PFSK-1 (cell line): ENCODE data around the gene CDIPT.

Source experiments
- FOXP2 ChIP-seq: optimal IDR thresholded peaks from 2 replicates; pipeline ENCODE3; 2011; ENCODE audit warnings: borderline replicate concordance, control low read depth, inconsistent platforms; ENCODE audit not compliant: insufficient read depth; ENCODE audit errors: extremely low read length, extremely low read depth
- POLR2AphosphoS5 ChIP-seq: IDR thresholded peaks from 2 replicates; pipeline ENCODE4 v1.6.1; 2012; ENCODE audit warnings: low read depth, mild to moderate bottlenecking, control low read depth, low read length, moderate library complexity
- REST ChIP-seq, 2 experiments: IDR thresholded peaks; 2 replicates each; pipeline versions ENCODE4 v1.6.1 to v1.8.0; 2011 to 2012; ENCODE audit warnings: low read depth in 2 of 2, low read length in 2 of 2, control low read depth in 1 of 2, inconsistent platforms in 1 of 2, mild to moderate bottlenecking in 1 of 2, moderate library complexity in 1 of 2; ENCODE audit not compliant: insufficient read depth in 1 of 2
- SIN3A ChIP-seq: IDR thresholded peaks from 2 replicates; pipeline ENCODE4 v1.6.1; 2012; ENCODE audit warnings: mild to moderate bottlenecking, low read length, moderate library complexity, borderline replicate concordance; ENCODE audit not compliant: insufficient read depth
- TAF1 ChIP-seq: IDR thresholded peaks from 2 replicates; pipeline ENCODE4 v1.6.1; 2012; ENCODE audit warnings: low read length, control low read depth, borderline replicate concordance; ENCODE audit not compliant: insufficient read depth

Gene CDIPT

GRCh38 chr16:29897333-29897732 lies 34.3 kb upstream of the CDIPT start:
- TF ChIP-seq FOXP2, result no peak
- no peak for TF ChIP-seq TAF1
- no peak for TF ChIP-seq SIN3A
- TF ChIP-seq REST (IDR thresholded peaks at IDR 0.05; ENCODE audit: insufficient read depth in 1 of 2, low read depth in 2 of 2, low read length in 2 of 2), result no peak
- TF ChIP-seq POLR2AphosphoS5, result no peak

DNA sequence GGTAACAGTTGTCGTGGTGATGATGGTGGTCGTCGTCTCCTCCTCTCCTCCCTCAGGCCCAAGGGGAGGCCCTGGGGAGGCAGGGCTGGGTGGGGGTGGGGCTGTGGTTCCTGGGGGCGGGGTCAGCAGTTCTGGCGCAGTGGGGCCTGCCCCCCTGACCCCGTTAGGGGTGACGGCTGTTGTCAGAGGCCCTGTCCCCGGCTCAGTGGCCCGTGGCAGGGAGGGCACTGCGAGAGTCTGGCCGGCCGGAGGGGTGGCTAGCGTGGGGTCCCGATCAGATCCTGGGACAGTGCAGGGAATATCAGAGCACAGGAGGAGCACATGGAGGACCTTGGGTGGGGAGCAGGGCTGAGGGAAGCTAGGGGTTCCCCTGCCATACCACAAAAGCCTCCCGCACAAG lies 33.8 kb upstream of the CDIPT start:
- TF ChIP-seq SIN3A (no peak), FOXP2 (no peak), TAF1 (no peak), REST (IDR thresholded peaks at IDR 0.05; ENCODE audit: insufficient read depth in 1 of 2, low read depth in 2 of 2, low read length in 2 of 2) (no peak), POLR2AphosphoS5 (no peak)

DNA sequence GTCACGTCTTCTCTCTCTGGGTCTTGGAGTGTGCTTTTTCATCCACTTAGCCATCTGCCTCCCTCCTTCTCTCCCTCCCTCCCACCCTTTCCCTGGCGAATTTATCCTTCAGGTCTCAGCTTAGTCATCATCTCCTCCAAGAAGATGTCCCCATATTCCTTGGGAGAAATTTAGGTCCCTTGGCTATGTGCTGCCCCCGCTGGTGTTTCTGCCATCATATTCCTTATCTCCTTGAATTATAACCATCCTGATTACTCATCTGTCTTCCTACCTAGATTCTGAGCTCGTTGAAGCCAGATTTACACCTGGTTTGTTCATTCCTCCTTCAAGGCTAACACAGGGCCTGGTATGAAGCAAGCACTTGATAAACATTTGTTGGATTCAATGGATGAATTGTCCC lies 31.3 kb upstream of the CDIPT start:
- TF ChIP-seq REST (IDR thresholded peaks at IDR 0.05; ENCODE audit: insufficient read depth in 1 of 2, low read depth in 2 of 2, low read length in 2 of 2), result no peak
- no peak for TF ChIP-seq TAF1
- TF ChIP-seq FOXP2, result no peak
- no peak for TF ChIP-seq SIN3A

GRCh38 chr16:29893553-29893952 lies 30.5 kb upstream of the CDIPT start:
- TF ChIP-seq POLR2AphosphoS5 (no peak), TAF1 (no peak), SIN3A (no peak)

DNA sequence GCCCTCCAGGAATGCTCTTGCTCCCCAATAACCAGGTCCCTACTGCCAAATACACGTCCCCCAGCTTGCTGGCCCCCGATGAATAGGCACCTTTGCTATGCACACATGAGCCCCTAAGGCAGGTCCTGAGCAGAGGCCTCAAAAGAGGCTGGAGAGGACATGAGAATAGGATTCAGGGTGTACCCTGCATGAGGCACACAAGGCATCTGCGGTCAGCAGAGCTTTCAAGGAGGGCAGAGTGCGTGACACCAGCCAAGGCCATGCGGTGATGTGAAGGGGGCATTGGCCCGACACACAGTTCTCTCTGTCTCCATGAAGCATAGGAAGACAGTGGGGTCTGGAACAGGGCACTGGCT lies 29.4 kb upstream of the CDIPT start:
- no peak for TF ChIP-seq REST (IDR thresholded peaks at IDR 0.05; ENCODE audit: insufficient read depth in 1 of 2, low read depth in 2 of 2, low read length in 2 of 2)
- no peak for TF ChIP-seq FOXP2
- TF ChIP-seq POLR2AphosphoS5, result no peak
- TF ChIP-seq SIN3A, result no peak
